IMR-90 (cell line): ENCODE data around the gene SLC22A14.

Experiments used
- CHD1 ChIP-seq: IDR thresholded peaks from 2 replicates; pipeline ENCODE4 v1.6.1; 2012; ENCODE audit warnings: low read depth, low read length, improper control_type of control experiment
- CTCF ChIP-seq: conservative IDR thresholded peaks from 2 replicates; pipeline ENCODE4 v1.5.1; 2012; ENCODE audit warnings: mild to moderate bottlenecking, low read depth, low read length, improper control_type of control experiment
- ELK1 ChIP-seq: fragments of 150-350 bp; IDR thresholded peaks from 2 replicates; pipeline ENCODE4 v1.6.1; 2016; ENCODE audit warnings: low read depth, mild to moderate bottlenecking, low read length, moderate library complexity, borderline replicate concordance
- FOS ChIP-seq: fragments of 150-350 bp; IDR thresholded peaks from 2 replicates; pipeline ENCODE4 v1.6.1; 2016; ENCODE audit warnings: low read depth, low read length
- MAFK ChIP-seq: IDR thresholded peaks from 2 replicates; pipeline ENCODE4 v1.6.1; 2012; ENCODE audit warnings: low read depth, low read length, improper control_type of control experiment
- MAZ ChIP-seq: IDR thresholded peaks from 2 replicates; pipeline ENCODE4 v1.6.1; 2012; ENCODE audit warnings: low read depth, mild to moderate bottlenecking, low read length, improper control_type of control experiment, moderate library complexity, borderline replicate concordance
- POLR2A ChIP-seq: IDR thresholded peaks from 2 replicates; pipeline ENCODE4 v1.6.1; 2012; ENCODE audit warnings: mild to moderate bottlenecking, low read depth, low read length
- RFX5 ChIP-seq: IDR thresholded peaks from 2 replicates; pipeline ENCODE4 v1.8.0; 2012; ENCODE audit warnings: low read depth, mild to moderate bottlenecking, low read length, moderate library complexity
- SMC3 ChIP-seq: fragments of 150-350 bp; IDR thresholded peaks from 2 replicates; pipeline ENCODE4 v1.6.1; 2016; ENCODE audit warnings: low read depth, mild to moderate bottlenecking, antibody characterized with exemption, low read length, moderate library complexity
- USF2 ChIP-seq: fragments of 150-350 bp; IDR thresholded peaks from 2 replicates; pipeline ENCODE4 v1.6.1; 2017; ENCODE audit warnings: mild to moderate bottlenecking, antibody characterized with exemption, low read length, low read depth

- TF ChIP-seq MAFK = no peak
- TF ChIP-seq CTCF = no peak
- TF ChIP-seq POLR2A = no peak
- no peak for TF ChIP-seq SMC3
- no peak for TF ChIP-seq MAZ
- no peak for TF ChIP-seq ELK1
- TF ChIP-seq RFX5 = no peak
- TF ChIP-seq USF2 = no peak
- no peak for TF ChIP-seq CHD1
- no peak for TF ChIP-seq FOS
These were observed 63.9 kb downstream of the SLC22A14 start for GRCh38 chr3:38345879-38346586.
